GM18526 (cell line): ENCODE measurements around the gene SAMD15.

Experiments
- POLR2A ChIP-seq: IDR thresholded peaks from 3 replicates; pipeline ENCODE4 v1.6.1; 2011; ENCODE audit not compliant: insufficient read length; ENCODE audit errors: extremely low read depth

The SAMD15 gene

DNA sequence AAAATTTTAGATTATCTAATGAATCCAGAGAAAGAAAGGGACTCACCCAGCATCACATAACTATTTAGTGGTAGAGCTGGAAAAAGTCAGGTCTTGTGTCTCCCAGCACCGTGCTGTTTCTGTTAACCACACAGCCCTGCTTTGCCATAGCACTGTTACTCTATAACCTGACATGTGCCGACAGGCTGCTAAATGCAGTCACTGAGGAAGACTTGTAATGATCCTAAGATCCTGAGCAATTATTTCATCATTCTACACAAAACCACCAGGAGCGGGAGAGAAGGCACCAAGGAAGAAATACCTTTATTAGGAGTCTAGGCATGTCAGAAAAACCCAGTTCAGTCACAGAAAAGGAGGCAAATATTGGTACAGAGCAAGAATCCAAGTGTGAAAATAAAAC is 49.2 kb downstream of the SAMD15 start:
- TF ChIP-seq POLR2A: no peak

DNA sequence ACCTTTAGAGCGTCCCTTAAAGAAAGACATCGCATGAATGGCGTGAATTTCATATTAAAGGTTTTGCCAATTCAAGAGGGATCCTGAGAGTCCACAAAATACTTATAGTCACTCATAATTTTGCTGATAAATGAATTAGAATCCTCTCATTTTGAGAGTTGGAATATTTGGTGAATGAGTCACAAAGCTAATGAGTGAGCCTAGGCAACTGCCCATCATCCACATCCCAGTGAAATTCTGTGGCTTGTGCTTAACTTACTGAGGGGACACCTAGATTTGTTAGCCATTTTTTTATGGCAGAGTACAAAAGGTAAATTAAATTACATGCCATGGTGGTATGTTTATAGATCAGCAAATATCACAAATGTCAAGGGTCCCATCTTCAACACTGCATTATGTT is 58.9 kb downstream of the SAMD15 start:
- TF ChIP-seq POLR2A: no peak

DNA sequence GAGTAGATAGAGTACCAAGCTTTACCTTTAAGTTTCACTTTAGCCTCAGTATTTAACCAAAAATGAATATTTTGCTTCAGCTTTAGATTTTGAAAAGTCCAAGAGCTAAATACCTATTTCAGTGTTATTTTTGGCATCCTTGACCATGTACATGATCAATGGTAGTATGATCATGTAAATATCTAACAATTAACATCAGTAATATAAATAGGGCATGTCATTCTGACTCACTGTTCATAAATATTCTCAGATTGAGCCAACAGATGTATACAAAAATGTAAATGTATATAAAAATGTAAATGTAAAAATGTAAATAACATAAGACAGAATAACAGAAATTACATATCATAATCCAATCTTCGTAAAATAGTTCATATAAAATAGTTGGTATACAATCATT is 61.4 kb downstream of the SAMD15 start:
- TF ChIP-seq POLR2A: no peak

DNA sequence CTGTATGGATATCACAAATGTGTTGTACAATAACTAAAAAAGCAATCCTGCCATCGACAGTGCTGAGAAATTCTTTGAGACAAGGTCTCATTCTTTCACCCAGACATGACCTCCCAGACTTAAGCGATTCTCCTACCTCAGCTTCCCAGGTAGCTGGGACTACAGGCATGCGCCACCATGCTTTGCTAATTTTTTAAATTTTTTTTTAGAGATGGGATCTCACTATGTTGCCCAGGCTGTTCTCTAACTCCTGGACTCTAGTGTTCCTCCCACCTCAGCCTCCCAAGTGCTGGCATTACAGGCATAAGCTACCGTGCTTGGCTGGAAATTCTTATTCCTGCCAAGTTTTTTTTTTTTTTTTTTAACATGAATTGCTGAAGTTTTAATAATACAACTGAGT is 62.7 kb downstream of the SAMD15 start:
- TF ChIP-seq POLR2A: no peak
